WTC11 (cell line): ENCODE data around the gene FEM1B. TPM values are rescaled to one million over a fixed set of nuclear protein-coding genes. Genes with fewer than 3 reads are reported as not detected.

Experiments used
- ATAC-seq: fragments of 200-7000 bp; cut with Tn5 transposase; 2 replicates; pipeline ENCODE4 v1.10.0; 2021; ENCODE audit warnings: mild to moderate bottlenecking, moderate library complexity
- CTCF ChIA-PET: fragments of 300-600 bp; sonication (Branson Sonifier 250); formaldehyde crosslinking; loops from one replicate; lab custom pipeline; 2021; ENCODE audit warnings: antibody characterized with exemption; lab: Charles Lee
- POLR2A ChIA-PET: fragments of 350-600 bp; sonication (Branson Sonifier 250); formaldehyde crosslinking; loops from one replicate; lab custom pipeline; 2021; ENCODE audit warnings: antibody characterized with exemption; lab: Charles Lee
- DNase-seq: peaks from one replicate; pipeline ENCODE4 v3.0.0; 2021; ENCODE audit warnings: low spot score
- H3K27ac Mint-ChIP-seq: 2 replicates; pipeline ENCODE4 v1.8.0; 2021; ENCODE audit warnings: mixed read lengths
- H3K27me3 Mint-ChIP-seq: 2 replicates; pipeline ENCODE4 v1.8.0; 2021; ENCODE audit warnings: low read depth, mild to moderate bottlenecking, moderate library complexity, mixed read lengths
- H3K36me3 Mint-ChIP-seq: 2 replicates; pipeline ENCODE4 v1.8.0; 2021; ENCODE audit warnings: mixed read lengths
- H3K4me1 Mint-ChIP-seq: 2 replicates; pipeline ENCODE4 v1.8.0; 2022; ENCODE audit warnings: mixed read lengths
- H3K4me3 Mint-ChIP-seq: 2 replicates; pipeline ENCODE4 v1.8.0; 2021; ENCODE audit warnings: mild to moderate bottlenecking, moderate library complexity, mixed read lengths
- H3K9me3 Mint-ChIP-seq: 2 replicates; pipeline ENCODE4 v1.8.0; 2021; ENCODE audit warnings: mixed read lengths
- AR ChIP-seq: fragments of 250-450 bp; sonication (Bioruptor Pico); IDR thresholded peaks from 2 replicates; pipeline ENCODE4 v1.9.0; 2021; ENCODE audit warnings: mild to moderate bottlenecking
- CBFB ChIP-seq: sonication (generic); formaldehyde crosslinking; IDR thresholded peaks from 2 replicates; pipeline ENCODE4 v1.8.1; 2022; ENCODE audit warnings: mild to moderate bottlenecking, low read depth, missing genetic modification reagents
- CDX4 ChIP-seq: fragments of 250-450 bp; sonication (Bioruptor Pico); IDR thresholded peaks from 2 replicates; pipeline ENCODE4 v1.9.0; 2021; ENCODE audit warnings: moderate library complexity, mild to moderate bottlenecking, inconsistent platforms, borderline replicate concordance
- CTCF ChIP-seq: fragments of 200-600 bp; IDR thresholded peaks from 2 replicates; pipeline ENCODE4 v1.8.0; 2022; ENCODE audit warnings: antibody characterized with exemption
- ELF4 ChIP-seq: sonication (generic); formaldehyde crosslinking; IDR thresholded peaks from 2 replicates; pipeline ENCODE4 v1.8.1; 2022; ENCODE audit warnings: low read depth, mild to moderate bottlenecking, moderate library complexity, missing genetic modification reagents
- ESRRA ChIP-seq: sonication (generic); formaldehyde crosslinking; IDR thresholded peaks from 2 replicates; pipeline ENCODE4 v1.8.1; 2022; ENCODE audit warnings: mild to moderate bottlenecking, missing genetic modification reagents, borderline replicate concordance
- ETV6 ChIP-seq: sonication (generic); formaldehyde crosslinking; IDR thresholded peaks from 2 replicates; pipeline ENCODE4 v1.8.1; 2022; ENCODE audit warnings: mild to moderate bottlenecking, missing genetic modification reagents
- FOXP1 ChIP-seq: sonication (generic); formaldehyde crosslinking; IDR thresholded peaks from 2 replicates; pipeline ENCODE4 v1.8.0; 2022; ENCODE audit warnings: missing genetic modification reagents, mild to moderate bottlenecking, moderate library complexity, borderline replicate concordance
- IRF2 ChIP-seq: sonication (generic); formaldehyde crosslinking; IDR thresholded peaks from 2 replicates; pipeline ENCODE4 v1.8.0; 2022; ENCODE audit warnings: low read depth, missing genetic modification reagents, borderline replicate concordance
- RELA ChIP-seq: sonication (generic); formaldehyde crosslinking; IDR thresholded peaks from 2 replicates; pipeline ENCODE4 v1.8.1; 2022; ENCODE audit warnings: missing genetic modification reagents, mild to moderate bottlenecking, borderline replicate concordance
- TP53 ChIP-seq: sonication (generic); formaldehyde crosslinking; IDR thresholded peaks from 2 replicates; pipeline ENCODE4 v1.8.1; 2023; ENCODE audit warnings: mild to moderate bottlenecking, missing genetic modification reagents
- USF2 ChIP-seq: sonication (generic); formaldehyde crosslinking; IDR thresholded peaks from 2 replicates; pipeline ENCODE4 v1.8.1; 2023; ENCODE audit warnings: mild to moderate bottlenecking, missing genetic modification reagents, moderate library complexity
- ZNF281 ChIP-seq: sonication (generic); formaldehyde crosslinking; IDR thresholded peaks from 2 replicates; pipeline ENCODE4 v1.8.0; 2023; ENCODE audit warnings: mild to moderate bottlenecking, missing genetic modification reagents
- ZNF671 ChIP-seq: fragments of 250-450 bp; sonication (Bioruptor Pico); IDR thresholded peaks from 2 replicates; pipeline ENCODE4 v1.8.0; 2021; ENCODE audit warnings: mild to moderate bottlenecking
- ZSCAN18 ChIP-seq: fragments of 250-450 bp; sonication (Bioruptor Pico); IDR thresholded peaks from 2 replicates; pipeline ENCODE4 v2.1.2; 2022; ENCODE audit warnings: mild to moderate bottlenecking, moderate library complexity
- total RNA-seq: library from RNA; stranded (reverse); gene quantifications from 3 replicates; pipeline ENCODE4 v1.2.3, GENCODE V29; 2021

Gene FEM1B
- total RNA-seq, 1 experiment from 2014 or later = 64.8 TPM

GRCh38 chr15:68301301-68301700 is 23.8 kb downstream of the FEM1B start:
- ChIA-PET CTCF (interaction anchor here (7.5 kb wide), 1 partner anchor 49 kb away, joined by 218 read pairs; no protein-coding TSS in a partner anchor), POLR2A (no interaction called here)
- Mint-ChIP-seq H3K9me3 (no peaks in the 10 kb centered on the region), H3K4me3 (no peak overlapping the region), H3K27me3 (no peaks in the 10 kb centered on the region), H3K27ac (peak overlapping the region; percentile 26; the same call in 1 of the 2 replicates), H3K4me1 (peaks cover 25% of the 10 kb centered on the region), H3K36me3 (no peaks in the 10 kb centered on the region)
- TF ChIP-seq CTCF (no peak), CDX4 (CRISPR knock-in tag) (no peak), FOXP1 (CRISPR knock-in tag) (no peak), RELA (CRISPR knock-in tag) (no peak), ETV6 (no peak), USF2 (CRISPR knock-in tag) (no peak), AR (CRISPR knock-in tag) (no peak), CBFB (CRISPR knock-in tag) (no peak), IRF2 (no peak), ZSCAN18 (no peak), TP53 (CRISPR knock-in tag) (no peak), ZNF671 (no peak), ESRRA (no peak), ZNF281 (CRISPR knock-in tag) (no peak)
- DNase-seq (no peak), ATAC-seq (no peak)

GRCh38 chr15:68302729-68303128 is 25.2 kb downstream of the FEM1B start:
- Mint-ChIP-seq H3K36me3 (no peaks in the 10 kb centered on the region), H3K27me3 (no peaks in the 10 kb centered on the region), H3K4me3 (no peak overlapping the region), H3K27ac (no peak overlapping the region), H3K4me1 (peaks cover 39% of the 10 kb centered on the region), H3K9me3 (no peaks in the 10 kb centered on the region)
- TF ChIP-seq CDX4 (CRISPR knock-in tag) (no peak), ELF4 (CRISPR knock-in tag) (no peak)
- ChIA-PET CTCF (interaction anchor here (1.1 to 7.5 kb wide), 3 partner anchors 10 to 51 kb away, joined by 3 to 218 read pairs (median 107); no protein-coding TSS in a partner anchor), POLR2A (interaction anchor here (0.6 to 1.2 kb wide), 2 partner anchors 17 to 25 kb away, joined by 3 to 4 read pairs; partner anchors contain the start of gene FEM1B)
- DNase-seq (no peak), ATAC-seq (no peak)
